Activated CD4-positive, alpha-beta T cell treated with anti-CD3 and anti-CD28 coated beads, Interleukin-2, amount 50 U/mL, for 16 hours (primary cell): ENCODE data around the gene SPATA4.

Experiments used
- DNase-seq: peaks from one replicate; pipeline ENCODE4 v3.0.0-alpha.2; 2020

The SPATA4 gene

DNA sequence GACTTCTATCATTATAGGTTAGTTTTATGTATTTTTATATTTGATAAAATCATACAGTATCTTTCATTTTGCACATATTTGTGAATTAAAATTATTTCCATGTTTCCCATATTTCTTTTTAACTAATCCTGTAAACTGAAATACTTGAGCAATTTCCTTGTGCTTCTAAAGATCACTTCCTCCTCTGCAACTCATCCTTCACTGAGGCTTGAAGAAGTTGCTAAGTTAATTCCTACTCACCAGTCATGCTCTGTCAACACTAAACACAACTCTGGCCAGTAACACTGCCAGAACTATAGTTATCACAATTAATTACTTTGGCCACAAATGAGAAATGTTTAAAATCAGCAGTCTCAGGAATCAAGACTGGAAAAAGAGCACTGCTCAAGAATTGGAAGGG lies 6.7 kb downstream of the SPATA4 start:
- DNase-seq: no peak

DNA sequence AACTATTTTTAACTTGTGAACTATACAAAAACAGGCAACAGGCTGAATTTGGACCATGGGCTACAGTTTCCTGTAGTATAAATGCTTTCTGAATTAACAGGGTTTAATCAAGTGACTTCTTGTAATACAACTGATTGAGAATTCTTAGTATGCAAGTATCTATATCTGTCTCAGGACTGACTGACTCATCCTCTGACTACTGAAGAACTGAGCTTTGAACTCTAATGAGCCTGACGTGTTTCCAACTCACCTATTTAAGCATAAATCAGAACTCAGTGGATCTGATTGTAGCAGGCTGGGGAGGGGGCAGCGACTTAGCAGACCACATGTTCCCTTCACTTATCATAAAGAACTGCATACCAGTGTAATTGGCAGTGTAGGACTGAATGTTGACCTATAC lies 7.8 kb downstream of the SPATA4 start:
- DNase-seq: peak; percentile 31

DNA sequence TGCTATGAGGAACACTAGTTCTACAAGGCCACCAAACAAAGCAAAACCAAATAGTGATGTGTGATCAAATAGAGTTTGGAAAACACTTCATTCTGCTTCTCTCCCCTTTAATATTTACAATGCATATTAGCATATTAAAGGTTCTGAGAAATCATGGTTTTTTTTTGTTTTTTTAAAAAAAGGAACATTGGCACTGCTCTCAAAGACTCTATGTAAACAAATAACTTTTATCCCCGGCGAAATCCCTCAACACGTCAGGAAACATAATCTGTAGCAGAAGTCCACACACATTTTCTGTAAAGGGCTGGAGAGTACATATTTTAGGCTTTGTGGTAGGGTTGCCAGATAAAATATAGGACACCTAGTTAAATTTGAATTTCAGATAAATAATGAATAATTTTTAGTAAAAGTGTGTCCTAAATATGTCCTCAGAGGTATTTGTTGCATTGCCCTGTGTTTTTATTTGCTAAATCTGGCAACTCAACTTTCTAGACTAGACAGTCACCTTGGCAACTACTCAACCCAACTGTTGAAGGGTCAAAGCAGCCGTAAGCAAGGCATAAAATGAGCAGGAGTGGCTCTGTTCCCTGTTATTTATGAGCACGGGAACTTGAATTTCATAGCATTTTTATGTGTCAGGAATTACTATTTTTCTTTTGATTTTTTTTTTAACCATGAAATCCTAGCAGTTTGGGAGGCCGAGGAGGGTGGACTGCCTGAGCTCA lies 8.6 kb downstream of the SPATA4 start:
- DNase-seq: no peak

DNA sequence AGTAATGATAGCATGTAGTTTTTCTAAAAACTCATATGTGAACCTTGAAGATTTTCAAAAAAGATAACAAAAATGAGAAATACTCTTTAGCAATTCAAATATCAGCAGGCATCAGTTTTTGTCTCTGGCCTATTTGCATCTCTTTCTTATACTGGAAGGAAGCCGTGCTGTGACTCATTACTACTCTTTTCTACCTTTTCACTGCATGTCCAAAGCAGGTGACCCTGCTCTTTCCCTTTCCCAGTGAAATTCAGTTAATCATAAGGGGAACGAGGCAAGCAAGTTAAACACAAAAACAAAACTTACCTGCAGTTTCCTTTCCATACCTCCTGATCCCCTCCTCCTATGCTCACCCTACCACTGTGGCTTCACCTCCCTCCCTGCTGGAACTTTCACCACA lies 9.3 kb downstream of the SPATA4 start:
- DNase-seq: no peak

DNA sequence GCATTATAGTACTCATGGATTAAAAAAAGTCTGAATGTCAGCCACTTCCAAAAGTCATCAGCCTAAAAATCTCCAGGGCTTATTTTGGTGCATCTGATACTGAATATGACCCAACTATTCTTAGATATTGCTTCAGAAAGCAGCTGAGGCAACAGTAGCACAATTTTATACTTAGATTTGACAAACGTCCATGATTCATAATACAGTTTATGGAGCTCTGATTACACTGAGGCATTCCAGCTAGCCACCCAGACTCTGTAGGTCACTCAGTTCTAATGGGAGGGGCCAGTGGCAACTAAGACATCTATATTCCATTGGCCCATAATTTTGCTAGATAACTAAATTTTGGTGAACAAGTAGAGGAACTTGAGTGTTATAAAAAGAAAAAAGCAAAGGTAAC lies 10.3 kb downstream of the SPATA4 start:
- no peak for DNase-seq

DNA sequence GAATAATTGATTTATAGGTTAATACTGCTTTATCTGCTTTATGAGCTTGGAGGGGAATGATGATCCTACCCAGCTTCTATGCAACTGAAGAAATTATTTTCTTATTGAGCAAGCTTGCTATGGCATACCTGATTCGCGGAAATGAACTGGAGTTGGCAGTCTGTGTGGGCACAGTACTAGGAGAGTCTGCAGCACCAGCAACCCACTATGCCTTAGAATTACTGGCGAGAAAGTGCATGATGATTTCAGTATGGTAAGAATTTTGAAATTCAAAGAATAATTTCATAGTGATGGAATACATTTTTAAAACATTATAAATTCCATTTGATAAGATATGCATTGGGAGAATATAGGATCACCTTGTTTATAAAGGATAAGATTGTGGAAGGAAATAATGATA lies 32.3 kb downstream of the SPATA4 start:
- no peak for DNase-seq

DNA sequence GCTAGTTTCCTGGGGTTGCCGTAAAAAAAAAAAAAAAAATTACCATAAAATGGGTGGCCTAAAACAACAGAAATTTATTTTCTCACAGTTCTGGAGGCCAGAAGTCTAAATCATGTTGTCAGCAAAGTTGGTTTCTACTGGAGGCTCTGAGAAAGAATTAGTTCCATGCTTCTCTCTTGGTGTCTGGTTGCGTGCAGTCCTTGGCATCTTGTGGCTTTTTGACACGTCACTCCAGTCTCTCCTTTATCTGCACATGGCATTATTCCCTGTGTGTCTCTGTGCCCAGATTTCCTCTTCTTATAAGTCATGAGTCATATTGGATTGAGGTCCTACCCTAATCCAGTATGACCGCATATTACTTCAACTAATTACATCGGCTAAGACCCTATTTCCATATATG lies 38.7 kb downstream of the SPATA4 start:
- no peak for DNase-seq

DNA sequence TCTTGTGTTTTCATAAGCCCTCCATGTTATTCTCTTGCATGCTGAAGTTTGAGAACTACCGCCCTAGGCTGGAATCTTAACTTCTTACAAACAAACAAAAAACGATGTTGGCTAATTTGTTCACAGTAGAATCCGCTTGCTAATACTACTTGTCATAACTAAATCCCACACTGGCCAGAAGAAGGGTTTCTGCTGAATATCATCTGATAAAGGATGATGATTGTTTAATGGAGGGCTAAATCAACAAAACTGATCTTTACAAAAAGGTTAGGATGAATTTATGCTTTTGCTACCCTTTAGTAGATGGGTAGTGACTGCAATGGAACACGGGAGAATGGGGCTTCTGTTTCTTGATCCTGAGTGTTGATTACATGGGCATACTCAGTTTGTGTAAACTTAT lies 42.3 kb downstream of the SPATA4 start:
- DNase-seq: no peak

DNA sequence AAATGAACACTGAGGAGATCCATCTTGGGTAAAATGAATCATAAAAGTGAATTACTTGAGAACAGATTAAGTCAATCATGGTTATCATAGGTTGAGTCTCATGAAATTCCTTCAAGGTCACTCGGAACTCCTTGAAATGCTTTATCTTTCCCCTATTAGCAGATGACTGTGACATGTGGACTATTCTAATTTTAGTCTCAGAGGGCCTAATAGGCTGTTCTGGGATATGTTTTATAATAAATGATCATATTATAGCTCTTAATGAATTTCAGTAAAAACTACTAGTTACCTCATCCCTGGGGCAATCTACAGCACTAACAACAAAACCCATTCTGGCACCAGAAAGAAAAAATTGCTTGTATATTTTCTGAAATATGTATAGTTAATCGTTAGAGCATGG lies 44.7 kb downstream of the SPATA4 start:
- DNase-seq: no peak

DNA sequence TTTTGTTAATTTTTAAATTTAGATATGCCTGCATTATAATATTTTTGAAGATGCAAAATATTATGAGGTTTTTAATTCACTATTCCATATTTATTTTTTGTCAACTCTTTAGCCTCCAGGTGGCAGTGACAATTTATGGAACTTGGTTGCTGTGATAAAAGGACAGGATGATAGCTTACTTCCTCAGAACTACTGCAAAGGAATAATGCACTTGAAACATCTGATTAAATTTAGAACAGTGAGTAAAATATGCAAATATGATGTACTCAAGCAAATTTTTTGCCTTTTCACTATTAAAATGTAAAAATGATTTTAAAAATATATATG lies 45.1 kb downstream of the SPATA4 start:
- DNase-seq: peak; percentile 2

DNA sequence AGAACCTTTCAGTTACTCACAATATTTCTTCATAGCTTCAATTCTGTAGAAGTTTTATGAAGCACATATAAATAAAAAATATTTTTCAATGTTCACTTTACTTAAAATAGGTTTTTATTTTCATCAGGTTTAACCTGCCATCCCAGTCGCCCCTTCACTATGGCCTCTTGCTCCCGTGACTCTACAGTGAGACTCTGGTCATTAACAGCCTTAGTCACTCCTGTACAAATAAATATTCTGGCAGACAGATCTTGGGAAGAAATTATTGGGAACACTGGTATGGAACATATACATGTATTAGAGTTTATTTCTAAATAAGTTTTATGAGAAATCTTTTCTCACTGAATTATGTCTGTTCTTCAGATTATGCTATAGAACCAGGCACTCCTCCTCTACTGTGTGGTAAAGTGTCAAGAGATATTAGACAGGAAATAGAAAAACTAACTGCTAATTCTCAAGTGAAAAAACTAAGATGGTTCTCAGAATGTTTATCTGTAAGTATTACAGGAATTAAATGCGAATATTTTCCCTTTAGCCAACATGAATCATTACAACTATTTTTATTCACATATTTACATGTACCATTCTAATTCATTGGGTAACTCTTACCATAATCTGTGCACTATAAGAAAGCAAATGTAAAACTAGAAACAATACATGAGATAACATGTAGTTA lies 45.6 kb downstream of the SPATA4 start:
- no peak for DNase-seq

DNA sequence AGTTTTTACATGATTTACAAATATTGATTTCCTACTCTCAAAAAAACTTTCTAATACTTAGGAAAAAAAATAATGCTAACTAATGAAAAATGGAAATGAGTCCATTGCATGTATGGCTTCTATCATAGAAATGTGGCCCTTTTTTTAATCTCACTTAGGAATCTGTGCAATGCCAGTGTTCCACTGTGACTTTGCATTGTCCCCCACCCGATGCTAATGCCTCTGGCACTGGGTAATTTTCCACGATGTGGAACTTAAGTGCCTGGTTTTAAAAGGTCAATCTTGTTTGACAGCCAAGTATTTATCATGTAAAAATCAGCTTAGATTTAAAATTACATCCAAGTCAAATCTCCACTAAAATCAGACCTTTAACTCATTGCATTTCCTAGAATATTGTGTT lies 53.1 kb downstream of the SPATA4 start:
- DNase-seq: no peak

DNA sequence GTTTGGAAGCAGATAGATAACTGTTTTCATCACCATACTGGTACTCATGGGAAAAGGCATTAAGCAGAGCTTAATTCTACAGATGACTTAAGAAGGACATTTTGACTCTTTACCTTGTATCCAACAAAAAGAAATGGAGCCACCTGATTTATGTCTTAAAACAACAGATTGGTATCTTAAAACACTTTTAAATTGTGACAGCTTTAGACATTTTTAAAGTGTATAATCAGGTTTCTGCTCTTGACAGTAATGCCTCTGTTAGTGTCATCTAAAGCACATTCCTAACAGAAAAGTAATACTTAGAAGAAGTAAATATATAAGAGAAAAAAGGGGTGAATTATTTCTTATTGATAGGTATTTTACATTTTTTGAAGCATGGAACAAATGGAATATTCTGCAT lies 55.9 kb downstream of the SPATA4 start:
- DNase-seq: no peak

DNA sequence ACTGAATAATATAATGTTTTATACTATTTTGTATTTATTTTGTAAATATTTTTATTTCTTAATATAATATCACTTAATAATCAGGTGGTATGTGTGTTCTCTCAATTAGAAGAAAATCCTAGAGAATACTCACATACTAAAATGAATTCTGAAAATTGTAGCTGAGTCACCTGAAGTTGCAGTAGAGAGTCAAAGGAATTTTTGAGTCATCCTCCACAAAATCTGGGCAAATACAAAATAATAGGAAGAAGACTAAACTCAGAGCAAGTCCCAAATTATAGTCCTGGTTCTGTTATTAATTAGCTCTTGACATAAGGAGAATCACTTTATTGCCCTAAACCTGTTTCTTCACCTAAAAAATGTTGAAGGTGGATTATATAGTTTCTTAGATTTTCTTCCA lies 57.8 kb downstream of the SPATA4 start:
- no peak for DNase-seq

DNA sequence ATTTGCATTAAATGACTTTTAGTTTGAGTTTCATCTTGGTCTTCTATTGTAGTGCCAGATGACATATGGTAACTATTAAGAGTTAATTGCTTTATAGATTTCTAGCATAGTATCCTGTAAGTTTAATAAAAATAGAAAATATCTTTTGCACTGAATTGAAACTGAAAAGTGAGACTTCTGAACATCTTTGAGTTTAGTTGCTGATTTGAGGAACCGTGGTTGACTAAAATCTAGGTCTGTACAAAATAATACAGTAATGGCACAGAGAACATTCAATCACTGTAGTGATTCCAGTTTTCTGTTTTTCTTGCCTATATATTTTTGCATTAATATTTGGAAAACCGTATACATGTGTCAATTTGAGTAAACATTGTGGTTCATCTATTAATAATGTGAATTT lies 60.7 kb downstream of the SPATA4 start:
- no peak for DNase-seq
